GM12891 (cell line): ENCODE data around the gene ARID2.
A peak's percentile ranks its signal among the peaks of the same experiment; 100 is the strongest.

Experiments used
- DNase-seq: peaks from one replicate; pipeline ENCODE4 v3.0.0; 2011; ENCODE audit warnings: low spot score; ENCODE audit not compliant: insufficient read length
- FAIRE-seq: peaks from 2 replicates; lab custom pipeline; 2011; peaks lifted over from hg19 to GRCh38; lab: Jason Lieb, UNC
- PAX5 ChIP-seq: IDR thresholded peaks from 2 replicates; pipeline ENCODE4 v1.6.1; 2011; ENCODE audit warnings: low read length, moderate library complexity, mild to moderate bottlenecking; ENCODE audit not compliant: insufficient read depth, severe bottlenecking
- POLR2A ChIP-seq: IDR thresholded peaks from 2 replicates; pipeline ENCODE4 v1.6.1; 2011; ENCODE audit warnings: low read depth, low read length, control low read depth
- POLR2AphosphoS5 ChIP-seq: IDR thresholded peaks from 2 replicates; pipeline ENCODE4 v1.6.1; 2011; ENCODE audit warnings: low read depth, low read length, control low read depth
- POU2F2 ChIP-seq: IDR thresholded peaks from 2 replicates; pipeline ENCODE4 v1.6.1; 2011; ENCODE audit warnings: low read depth, mild to moderate bottlenecking, control low read depth, low read length, moderate library complexity
- SPI1 ChIP-seq: IDR thresholded peaks from 2 replicates; pipeline ENCODE4 v1.6.1; 2011; ENCODE audit warnings: low read depth, low read length, control low read depth
- TAF1 ChIP-seq: IDR thresholded peaks from 2 replicates; pipeline ENCODE4 v1.6.1; 2011; ENCODE audit warnings: low read depth, low read length, control low read depth

Gene ARID2

DNA sequence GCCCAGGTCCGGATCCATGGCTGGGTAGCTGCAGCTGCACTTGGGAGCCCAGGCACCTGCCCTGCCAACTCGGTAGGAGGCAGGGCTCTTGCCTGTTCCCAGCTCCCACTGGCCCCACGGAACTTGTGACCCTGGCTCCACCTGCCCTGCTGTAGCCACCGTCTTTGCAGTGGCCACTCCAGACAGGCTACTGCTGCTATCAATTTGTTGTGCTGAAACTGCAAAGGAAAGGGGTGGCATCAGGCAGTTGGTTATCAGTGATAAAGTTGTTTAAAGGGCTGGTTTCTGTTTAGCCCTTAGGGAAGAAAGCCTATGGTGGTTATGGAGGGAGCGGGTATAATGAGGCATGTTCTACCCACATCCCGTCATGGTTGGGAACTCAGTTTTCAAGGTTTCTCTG is 32.1 kb upstream of the ARID2 start:
- TF ChIP-seq POLR2A, result no peak
- TF ChIP-seq POU2F2, result no peak
- no peak for TF ChIP-seq PAX5
- no peak for TF ChIP-seq TAF1
- TF ChIP-seq SPI1, result no peak
- no peak for TF ChIP-seq POLR2AphosphoS5
- no peak for DNase-seq
- no peak for FAIRE-seq

DNA sequence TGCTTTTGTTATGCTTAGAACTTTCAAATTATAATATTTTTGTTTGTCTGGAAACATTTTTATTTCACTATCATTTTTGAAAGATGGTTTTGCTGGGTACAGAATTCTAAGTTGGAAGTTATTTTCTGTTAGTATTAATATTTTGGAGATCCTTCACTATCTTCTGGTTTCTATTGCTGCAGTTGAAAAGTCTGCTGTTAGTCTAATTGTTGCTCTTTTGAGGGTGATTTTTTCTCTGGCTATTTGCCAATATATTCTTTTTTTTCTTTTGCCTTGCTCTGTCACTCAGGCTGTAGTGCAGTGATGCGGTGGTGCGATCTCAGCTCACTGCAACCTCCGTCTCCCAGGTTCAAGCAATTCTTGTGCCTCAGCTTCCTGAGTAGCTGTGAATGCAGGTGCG is 28.2 kb upstream of the ARID2 start:
- FAIRE-seq (no peak), DNase-seq (no peak)
- TF ChIP-seq SPI1, result no peak
- TF ChIP-seq POLR2AphosphoS5, result no peak
- no peak for TF ChIP-seq PAX5
- no peak for TF ChIP-seq POU2F2

DNA sequence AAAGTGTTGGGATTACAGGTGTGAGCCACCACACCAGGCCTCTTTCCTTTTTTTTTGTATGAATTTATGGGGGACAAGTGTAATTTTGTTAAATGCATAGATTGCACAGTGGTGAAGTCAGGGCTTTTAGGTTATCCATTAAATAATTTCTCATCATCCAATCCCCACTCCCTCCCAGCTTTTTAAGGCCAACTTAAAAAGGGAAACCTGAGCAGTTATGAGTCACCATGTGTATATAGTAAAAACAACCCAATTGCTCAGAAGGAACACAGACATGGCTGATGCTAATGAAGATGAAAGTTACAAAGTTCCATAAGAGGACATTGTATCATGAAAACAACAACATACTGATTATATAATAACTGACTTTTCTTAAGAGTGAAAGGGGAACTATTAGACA is 25.6 kb upstream of the ARID2 start:
- FAIRE-seq (no peak), DNase-seq (no peak)
- TF ChIP-seq TAF1 (no peak), POLR2A (no peak), SPI1 (no peak), PAX5 (no peak), POLR2AphosphoS5 (no peak), POU2F2 (no peak)

DNA sequence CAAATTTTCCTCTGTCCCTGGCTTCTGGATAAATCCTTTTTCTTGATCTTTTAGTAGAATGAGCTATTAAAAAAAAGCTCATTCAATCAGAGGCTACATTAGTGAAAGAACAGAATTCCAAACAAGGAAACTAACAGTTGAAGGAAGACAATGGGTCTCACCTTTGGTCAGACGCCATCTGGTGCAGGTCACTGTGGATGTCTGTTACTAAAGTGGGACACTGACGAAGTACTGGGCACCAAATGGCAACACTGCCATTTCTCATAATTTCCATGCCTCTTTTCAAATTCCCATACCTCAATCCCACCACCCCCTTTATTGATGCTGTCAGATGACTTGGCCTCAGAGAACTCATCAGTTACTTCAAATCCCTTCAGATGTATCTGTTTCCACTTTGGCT is 24.5 kb upstream of the ARID2 start:
- no peak for DNase-seq
- no peak for FAIRE-seq
- no peak for TF ChIP-seq POLR2AphosphoS5
- TF ChIP-seq SPI1, result no peak
- TF ChIP-seq PAX5, result no peak
- no peak for TF ChIP-seq TAF1

DNA sequence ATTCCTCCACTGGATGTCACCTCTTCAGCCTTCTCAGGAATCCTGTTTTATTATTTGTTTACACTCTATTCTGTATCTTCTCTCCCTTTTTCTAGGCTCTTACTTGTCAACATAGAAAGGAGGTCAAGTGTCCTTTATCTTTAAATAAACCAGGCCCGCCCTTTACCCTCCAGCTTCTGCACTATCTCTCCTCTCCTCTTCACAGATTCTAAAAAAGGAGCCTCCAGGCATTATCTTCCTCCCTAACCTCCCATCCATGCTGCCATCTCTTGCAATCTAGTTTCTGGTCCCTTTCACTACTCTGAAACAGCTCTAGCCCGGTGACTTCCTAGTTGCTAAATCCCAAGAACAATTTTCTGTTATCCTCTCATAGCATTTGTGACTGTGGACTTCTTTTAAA is 24.1 kb upstream of the ARID2 start:
- TF ChIP-seq SPI1 (no peak), TAF1 (no peak), POU2F2 (no peak), POLR2AphosphoS5 (no peak), PAX5 (no peak), POLR2A (no peak)
- no peak for DNase-seq
- no peak for FAIRE-seq

DNA sequence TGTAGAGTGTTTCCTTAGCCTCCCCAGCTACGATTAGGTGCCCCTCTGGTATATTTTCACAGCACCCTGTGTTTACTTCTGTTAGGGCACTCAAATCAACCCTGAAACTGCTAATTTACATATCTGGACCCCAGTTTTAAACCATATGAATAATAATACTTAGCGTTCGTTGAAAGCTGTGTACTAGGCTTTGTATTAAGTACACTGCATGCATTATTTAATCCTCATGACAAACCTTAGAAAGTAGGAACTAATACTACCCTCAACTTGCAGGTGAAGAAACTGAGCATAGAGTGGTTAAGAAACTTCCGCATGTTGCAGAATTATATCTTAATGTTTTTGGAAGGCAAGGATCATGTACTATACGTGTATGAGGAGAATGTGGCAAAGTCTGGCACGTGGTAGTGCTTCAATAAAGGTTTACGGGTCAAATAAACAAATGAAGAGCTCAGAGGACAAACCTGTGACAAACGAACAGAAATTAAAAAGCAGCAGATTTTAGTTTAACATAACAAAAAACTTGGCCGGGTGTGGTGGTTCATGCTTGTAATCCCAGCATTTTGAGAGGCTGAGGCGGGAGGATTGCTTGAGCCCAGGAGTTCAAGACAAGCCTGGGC is 22.2 kb upstream of the ARID2 start:
- no peak for TF ChIP-seq POU2F2
- FAIRE-seq (peak; percentile 66), DNase-seq (no peak)

DNA sequence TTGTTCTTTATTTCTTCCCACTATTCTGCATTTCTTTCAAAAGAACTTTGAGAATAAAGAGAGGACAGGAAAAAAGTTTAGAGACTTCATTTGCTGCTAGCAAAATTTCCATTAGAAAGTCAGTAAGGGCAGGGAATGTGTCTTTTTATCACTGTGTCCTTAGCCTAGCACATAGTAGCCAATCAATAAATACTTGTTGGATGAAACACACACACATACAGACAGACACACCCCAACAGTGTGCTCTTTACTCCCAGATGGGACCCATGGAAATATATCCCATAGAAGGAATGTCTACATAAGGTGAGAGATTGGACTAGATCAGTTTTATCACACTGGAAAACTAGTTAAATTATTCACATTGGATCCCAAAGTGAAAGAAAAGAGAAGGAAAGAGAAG is 21.1 kb upstream of the ARID2 start:
- no peak for FAIRE-seq
- DNase-seq, result no peak
- TF ChIP-seq TAF1, result no peak
- TF ChIP-seq POLR2A, result no peak
- TF ChIP-seq POU2F2, result no peak

DNA sequence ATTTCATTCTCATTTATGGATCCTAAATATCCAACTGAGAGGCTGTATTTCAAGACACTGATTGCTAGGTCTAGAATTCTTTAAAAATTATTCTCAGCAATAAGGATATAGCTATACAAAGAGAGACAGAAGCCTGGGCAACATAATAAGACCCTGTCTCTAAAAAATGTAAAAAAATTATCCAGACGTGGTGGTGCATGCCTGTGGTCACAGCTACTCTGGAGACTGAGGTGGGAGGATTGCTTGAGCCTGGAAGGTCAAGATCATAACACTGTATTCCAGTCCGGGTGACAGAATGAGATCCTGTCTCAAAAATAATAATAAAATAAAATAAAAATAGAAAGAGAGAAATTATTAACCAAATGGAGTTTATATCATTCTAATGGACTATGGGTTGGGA is 20.6 kb upstream of the ARID2 start:
- DNase-seq (no peak), FAIRE-seq (no peak)
- TF ChIP-seq POLR2A (no peak), POU2F2 (no peak), PAX5 (no peak), TAF1 (no peak), SPI1 (no peak), POLR2AphosphoS5 (no peak)

DNA sequence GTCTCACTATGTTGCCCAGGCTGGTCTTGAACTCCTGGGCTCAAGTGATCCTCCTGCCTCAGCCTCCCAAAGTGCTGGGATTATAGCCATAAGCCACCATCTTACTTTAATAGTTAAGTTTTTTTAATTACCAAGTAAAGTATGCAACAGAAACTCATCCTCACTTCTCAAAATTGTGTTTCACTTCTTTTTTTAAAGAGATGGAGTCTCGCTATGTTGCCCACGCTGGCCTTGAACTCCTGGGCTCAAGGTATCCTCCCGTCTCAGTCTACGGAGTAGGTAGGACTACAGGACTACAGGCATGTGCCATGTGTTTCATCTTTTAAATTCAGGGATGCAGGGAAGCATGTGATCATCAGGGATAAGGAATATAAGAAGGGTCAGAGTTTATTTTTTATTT is 17.2 kb upstream of the ARID2 start:
- DNase-seq (no peak), FAIRE-seq (no peak)
- TF ChIP-seq SPI1 (peak; percentile 45; the same call in 1 of the 2 replicates), POLR2A (no peak)

DNA sequence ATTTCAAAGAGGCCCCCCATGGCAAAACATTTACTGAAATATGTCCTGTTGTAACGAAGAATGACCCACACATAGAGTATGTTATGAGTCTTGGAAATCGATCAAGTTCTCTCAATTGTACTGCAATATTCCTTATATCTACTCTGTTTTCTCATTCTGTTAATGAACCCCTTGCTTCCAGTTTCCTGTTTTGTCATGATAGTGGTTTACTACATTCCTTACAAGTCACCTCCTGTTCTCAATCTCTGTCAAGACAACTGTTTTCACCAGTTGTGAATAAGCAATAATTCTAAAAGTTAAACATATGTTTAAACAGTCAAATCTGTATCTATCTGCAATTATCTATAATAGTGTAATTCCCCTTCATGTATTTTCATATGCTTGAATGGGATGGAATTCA is 16.4 kb upstream of the ARID2 start:
- no peak for DNase-seq
- no peak for TF ChIP-seq SPI1
- no peak for TF ChIP-seq TAF1
- TF ChIP-seq POLR2A, result no peak
- no peak for TF ChIP-seq PAX5
- TF ChIP-seq POU2F2, result no peak
- TF ChIP-seq POLR2AphosphoS5, result no peak
- FAIRE-seq, result no peak

DNA sequence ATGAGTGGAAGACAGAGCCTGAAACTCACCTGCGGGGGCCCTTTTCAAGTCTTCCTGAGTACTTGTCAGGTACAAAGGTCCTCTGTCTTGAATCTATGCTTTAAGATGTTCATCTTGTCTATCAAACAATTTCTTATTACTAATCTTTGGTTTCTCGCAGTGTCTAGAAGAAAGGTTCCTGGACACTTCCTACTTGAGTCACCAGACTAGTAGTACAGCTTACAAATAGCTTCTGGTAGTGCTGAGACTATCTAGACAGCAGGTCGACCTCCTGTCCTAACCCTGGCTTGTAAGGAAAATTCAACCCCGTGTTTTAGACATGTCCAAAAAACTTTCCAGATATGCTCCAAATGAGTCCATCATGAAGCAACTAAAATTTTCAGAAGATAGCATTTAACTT is 11.2 kb upstream of the ARID2 start:
- DNase-seq (no peak), FAIRE-seq (no peak)
- no peak for TF ChIP-seq SPI1
- TF ChIP-seq TAF1, result no peak
- no peak for TF ChIP-seq POU2F2

DNA sequence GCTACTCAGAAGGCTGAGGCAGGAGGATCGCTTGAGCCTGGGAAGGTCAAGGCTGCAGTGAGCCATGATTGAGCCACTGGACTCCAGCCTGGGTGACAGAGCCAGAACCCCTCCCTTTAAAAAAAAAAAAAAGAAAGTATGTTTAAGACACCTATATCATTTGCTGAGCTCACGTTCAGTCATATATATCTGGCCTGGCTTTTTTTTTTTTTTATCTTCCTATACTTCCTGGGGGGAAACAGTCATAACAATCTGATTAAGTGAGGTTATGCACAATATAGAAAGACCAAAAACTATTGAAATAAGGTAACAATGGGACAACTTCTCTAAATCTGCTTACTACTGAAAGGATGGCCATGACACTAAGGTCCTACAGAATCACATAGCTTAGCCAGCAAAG is 9.4 kb upstream of the ARID2 start:
- DNase-seq (no peak), FAIRE-seq (no peak)
- TF ChIP-seq POLR2A (no peak), POLR2AphosphoS5 (no peak), PAX5 (no peak), POU2F2 (no peak), SPI1 (no peak), TAF1 (no peak)
